H1 (cell line): Measurements from ENCODE around the gene CDC14B.
"Not testable (repeated sequence)": the region's sequence is repeated elsewhere in the genome, so short reads cannot be mapped to it uniquely, and the experiment has no call there.

ENCODE experiments used
- CBX5 ChIP-seq: fragments of 300-800, 300-1000 bp; sonication (generic); IDR thresholded peaks from 2 replicates; pipeline ENCODE4 v1.7.1; 2016; ENCODE audit warnings: antibody characterized with exemption, low read length, low read depth
- CREB1 ChIP-seq: IDR thresholded peaks from 2 replicates; pipeline ENCODE4 v1.6.1; 2012; ENCODE audit warnings: inconsistent platforms
- EZH2 ChIP-seq: fragments of 200-600 bp; sonication (generic); IDR thresholded peaks from 2 replicates; pipeline ENCODE4 v1.7.1; 2012; ENCODE audit warnings: low read depth, mild to moderate bottlenecking, moderate library complexity, low read length, inconsistent platforms; ENCODE audit not compliant: severe bottlenecking
- FOSL1 ChIP-seq: IDR thresholded peaks from 2 replicates; pipeline ENCODE4 v1.6.1; 2011; ENCODE audit warnings: mild to moderate bottlenecking, low read depth, low read length, moderate library complexity; ENCODE audit not compliant: insufficient read depth
- JUN ChIP-seq: IDR thresholded peaks from 2 replicates; pipeline ENCODE4 v1.6.1; 2011; ENCODE audit warnings: low read depth, mild to moderate bottlenecking, improper control_type of control experiment, low read length
- MAFK ChIP-seq: IDR thresholded peaks from 2 replicates; pipeline ENCODE4 v1.6.1; 2012; ENCODE audit warnings: low read depth, mild to moderate bottlenecking, improper control_type of control experiment, low read length
- TF ChIP-seq, protein P1 (sequence below), 3 experiments: IDR thresholded peaks; 1 replicate in 2 of 3; 2 replicates in 1 of 3; pipeline versions ENCODE4 v1.5.1 to v1.6.1; 2011; ENCODE audit warnings: low read length in 3 of 3, mild to moderate bottlenecking in 3 of 3, inconsistent platforms in 2 of 3, low read depth in 1 of 3, moderate library complexity in 1 of 3; ENCODE audit not compliant: insufficient read depth in 1 of 3; ENCODE audit errors: control extremely low read depth in 1 of 3

GRCh38 chr9:96666653-96667362 is 47.2 kb upstream of the CDC14B start:
- TF ChIP-seq MAFK: peak; percentile 34; the same call in 1 of the 2 replicates
- TF ChIP-seq, protein P1, sequence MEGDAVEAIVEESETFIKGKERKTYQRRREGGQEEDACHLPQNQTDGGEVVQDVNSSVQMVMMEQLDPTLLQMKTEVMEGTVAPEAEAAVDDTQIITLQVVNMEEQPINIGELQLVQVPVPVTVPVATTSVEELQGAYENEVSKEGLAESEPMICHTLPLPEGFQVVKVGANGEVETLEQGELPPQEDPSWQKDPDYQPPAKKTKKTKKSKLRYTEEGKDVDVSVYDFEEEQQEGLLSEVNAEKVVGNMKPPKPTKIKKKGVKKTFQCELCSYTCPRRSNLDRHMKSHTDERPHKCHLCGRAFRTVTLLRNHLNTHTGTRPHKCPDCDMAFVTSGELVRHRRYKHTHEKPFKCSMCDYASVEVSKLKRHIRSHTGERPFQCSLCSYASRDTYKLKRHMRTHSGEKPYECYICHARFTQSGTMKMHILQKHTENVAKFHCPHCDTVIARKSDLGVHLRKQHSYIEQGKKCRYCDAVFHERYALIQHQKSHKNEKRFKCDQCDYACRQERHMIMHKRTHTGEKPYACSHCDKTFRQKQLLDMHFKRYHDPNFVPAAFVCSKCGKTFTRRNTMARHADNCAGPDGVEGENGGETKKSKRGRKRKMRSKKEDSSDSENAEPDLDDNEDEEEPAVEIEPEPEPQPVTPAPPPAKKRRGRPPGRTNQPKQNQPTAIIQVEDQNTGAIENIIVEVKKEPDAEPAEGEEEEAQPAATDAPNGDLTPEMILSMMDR (IDR thresholded peaks at IDR 0.05; ENCODE audit: control extremely low read depth in 1 of 3, insufficient read depth in 1 of 3, low read depth in 1 of 3, low read length in 3 of 3): peak; percentile 24 to 63 (median 48)
- not testable (repeated sequence) for TF ChIP-seq EZH2, JUN, CREB1, CBX5, FOSL1
